SH-SY5Y (cell line): ENCODE data around the gene CD59.

ENCODE experiments used
- GATA2 ChIP-seq: IDR thresholded peaks from 2 replicates; pipeline ENCODE4 v1.6.1; 2011; ENCODE audit warnings: mild to moderate bottlenecking, low read depth, low read length
- GATA3 ChIP-seq: IDR thresholded peaks from 2 replicates; pipeline ENCODE4 v1.6.1; 2011; ENCODE audit warnings: low read depth, mild to moderate bottlenecking, low read length, moderate library complexity

Gene CD59

DNA sequence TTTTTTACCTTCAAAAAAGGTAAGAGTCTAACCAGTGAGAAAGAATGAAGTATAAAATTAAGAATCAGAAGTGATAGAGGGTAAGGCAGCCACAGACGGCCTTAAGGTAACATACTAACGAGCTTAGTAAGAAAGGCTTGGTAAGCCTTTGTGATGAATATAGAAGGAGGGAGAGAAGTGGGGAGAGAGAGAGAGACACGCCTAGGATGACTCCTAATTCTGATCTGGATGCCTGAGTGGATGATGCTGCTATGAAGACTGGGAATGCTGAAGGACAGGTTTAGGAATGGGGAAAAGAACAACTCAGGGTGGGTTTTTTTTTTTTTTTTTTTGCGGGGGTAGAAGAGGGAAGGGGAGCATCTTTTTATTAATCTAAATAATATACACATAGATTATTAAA is 33.3 kb upstream of the CD59 start:
- TF ChIP-seq GATA2 (no peak), GATA3 (no peak)

DNA sequence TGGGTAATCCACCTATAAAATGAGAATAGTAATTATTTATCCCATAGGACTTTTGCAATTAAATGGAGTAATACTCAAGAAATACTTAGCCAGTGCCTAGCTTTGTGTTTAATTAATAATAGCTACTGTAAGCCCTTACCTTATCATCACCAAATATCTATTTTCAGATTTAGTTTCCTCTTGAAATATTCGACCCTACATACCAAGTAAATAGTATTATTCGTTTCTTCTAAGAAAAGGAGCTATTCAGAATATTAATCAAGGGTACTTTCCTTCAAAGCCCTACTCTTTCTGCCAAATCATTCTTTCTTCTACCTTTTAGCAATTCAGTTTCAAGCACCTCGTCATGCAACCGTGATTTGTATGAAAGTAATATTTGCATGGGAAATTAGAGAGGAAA is 31.4 kb upstream of the CD59 start:
- TF ChIP-seq GATA3 (no peak), GATA2 (no peak)

DNA sequence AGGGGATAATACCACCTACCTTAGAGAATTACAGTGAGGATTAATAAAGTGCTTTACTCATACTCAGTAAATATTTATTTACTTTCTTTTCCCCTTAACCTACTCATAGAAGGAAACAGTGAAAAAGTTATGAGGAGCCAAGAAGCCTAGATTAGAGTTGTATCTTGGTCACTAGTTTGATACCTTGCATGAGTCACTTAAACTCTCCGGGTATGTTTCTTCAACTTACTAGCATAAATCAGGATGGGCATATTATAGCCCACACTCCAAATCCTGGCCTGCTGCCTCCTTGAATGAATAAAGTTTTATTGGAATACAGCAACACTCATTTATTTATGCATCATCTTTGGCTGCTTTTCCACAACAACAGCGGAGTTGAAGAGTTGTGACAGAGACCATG is 29.9 kb upstream of the CD59 start:
- TF ChIP-seq GATA2 (no peak), GATA3 (no peak)

DNA sequence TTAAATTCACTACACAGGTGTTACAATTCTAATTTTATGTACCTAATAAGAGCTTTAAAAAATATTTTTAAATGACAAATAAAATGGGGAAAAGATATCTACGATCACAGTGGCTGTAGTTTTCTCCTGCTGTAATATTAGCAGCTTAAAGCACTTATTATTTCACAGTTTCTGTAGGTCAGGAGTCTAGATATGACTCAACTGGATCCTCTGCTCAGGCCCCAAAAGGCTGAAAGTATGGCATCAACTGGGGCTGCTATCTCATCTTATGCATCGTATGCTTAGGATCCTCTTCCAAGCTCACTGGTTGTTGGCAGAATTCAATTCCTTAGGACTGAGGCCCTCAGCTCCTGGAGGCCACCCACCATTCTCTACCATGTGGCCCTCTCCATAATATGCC is 25.2 kb upstream of the CD59 start:
- TF ChIP-seq GATA2 = no peak

DNA sequence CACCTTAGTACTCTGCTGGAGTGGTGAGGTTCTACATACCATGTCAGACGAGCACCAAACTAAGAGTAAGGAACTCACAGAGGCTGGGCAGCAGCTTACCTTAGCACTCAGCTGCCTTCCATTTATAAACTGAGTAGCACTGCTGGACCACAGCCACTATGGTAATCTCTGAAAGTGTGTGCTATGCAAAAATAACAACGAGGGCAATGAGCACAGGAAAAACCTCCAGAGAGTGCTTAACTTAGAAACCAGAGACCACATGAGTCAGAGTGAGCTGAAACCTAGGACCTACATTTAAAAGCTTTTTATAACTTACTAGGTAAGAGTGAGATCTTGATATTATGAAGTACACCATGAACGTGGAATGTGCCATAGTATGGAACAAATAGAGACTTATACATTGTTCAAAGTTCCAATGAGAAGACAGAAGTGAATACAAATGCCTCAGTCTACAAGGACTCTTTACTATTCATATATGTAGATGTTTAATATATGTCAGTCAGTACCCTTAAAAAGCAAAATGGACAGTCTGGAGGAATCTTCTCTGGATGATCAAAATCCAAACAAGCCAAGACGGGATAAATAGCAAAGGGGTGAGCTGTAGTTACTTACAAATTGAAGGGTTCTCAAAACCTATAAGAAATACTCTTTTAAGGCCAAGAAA is 17.2 kb upstream of the CD59 start:
- no peak for TF ChIP-seq GATA2
- no peak for TF ChIP-seq GATA3

DNA sequence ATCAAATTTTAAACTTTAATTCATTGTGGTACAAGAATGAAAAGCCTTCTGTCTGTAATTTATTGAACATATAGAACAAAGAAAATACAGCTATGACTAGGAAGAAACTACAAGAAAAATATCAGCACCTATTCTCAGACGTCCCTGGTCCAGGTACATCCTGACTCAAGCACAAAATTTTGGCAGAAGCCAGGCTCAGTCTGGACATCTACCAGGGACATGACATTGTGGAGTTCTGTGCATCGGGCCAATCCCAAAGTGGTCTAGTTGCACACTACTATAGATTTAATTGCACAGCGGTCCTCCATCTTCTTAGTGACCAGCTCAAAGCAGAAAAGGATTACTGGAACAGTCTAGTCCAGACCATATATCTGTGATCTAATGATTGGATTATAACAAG is 15.7 kb upstream of the CD59 start:
- TF ChIP-seq GATA3 (no peak), GATA2 (no peak)

DNA sequence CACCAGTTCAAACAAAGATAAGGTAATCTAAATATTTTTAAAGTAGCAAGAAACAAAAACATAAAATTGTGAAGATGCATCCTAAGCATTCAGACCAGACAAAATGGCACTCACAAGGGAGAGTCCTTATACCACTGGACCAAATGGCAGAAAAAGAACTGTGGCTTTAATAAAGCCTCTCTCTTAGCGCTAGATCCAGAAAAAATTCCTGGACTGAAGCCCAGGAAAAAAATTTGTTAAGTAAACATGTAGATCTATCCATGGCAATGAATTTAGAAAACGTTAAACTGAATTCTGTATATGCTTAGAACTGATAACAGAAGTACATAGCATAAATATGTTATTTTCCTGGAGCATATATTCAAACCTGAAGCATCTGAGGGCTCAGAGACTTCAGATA is 11.8 kb upstream of the CD59 start:
- TF ChIP-seq GATA3 (no peak), GATA2 (no peak)

DNA sequence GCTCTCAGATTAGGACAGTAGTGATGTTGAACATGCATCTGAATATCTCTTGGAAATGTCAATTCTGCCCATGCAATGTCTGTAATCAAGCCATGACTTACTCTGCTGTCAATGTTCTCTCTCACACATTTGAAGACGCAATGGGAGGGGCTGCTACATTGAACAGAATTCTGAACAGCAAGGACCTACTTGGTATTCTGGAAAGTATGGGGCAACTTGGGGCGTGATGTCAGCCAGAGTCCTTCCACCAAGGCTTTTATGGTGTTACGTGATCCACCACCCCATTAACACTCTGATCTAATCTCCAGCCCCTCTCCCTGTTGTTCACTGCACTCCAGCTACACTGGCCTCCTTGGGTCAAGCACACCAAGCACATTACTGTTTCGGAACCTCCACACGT is 7.1 kb upstream of the CD59 start:
- no peak for TF ChIP-seq GATA3
- TF ChIP-seq GATA2 = no peak

DNA sequence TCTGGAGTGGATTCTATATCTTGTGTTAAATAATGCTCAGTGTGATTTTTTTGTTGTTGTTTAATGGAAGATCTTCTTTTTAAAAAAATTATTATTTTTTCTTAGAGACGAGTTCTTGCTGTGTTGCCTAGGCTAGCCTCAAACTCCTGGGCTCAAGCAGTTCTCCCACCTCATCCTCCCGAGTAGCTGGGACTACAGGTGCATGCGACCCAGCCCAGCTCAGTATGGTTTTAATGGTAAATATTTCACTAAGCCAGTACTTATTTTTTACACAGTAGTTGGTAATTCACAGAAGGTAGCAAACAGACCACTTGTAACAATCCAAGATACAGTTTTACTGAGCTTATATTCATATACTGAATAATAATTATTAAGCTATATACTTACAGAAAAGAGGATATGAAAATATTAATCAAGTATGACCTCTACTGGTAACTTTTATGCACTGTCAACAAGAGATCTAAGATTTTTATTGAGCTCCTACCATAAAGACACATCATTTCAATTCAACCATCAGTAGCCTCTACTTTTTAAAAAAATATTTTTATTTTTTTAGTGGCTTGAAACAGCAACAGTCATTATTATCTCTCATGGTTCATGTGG is 6.1 kb upstream of the CD59 start:
- TF ChIP-seq GATA3 (no peak), GATA2 (no peak)

DNA sequence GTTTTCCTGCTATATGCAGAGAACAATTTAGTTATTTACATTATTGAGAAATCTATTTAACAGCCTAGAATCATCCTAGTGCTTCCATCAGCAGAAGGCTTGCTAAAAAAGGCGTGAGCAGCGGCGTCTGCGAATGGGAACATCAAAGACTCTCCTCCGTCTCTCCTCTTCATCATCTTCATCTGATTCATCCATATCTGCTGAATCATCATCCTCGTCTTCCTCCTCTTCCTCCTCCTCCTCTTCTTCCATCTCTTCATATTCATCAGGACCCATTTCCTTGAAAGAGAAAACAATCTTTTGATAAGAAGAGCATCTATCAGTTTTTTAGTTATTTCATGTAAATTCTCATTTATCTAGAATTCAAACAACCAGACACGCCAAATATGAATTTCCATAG is 5.6 kb upstream of the CD59 start:
- TF ChIP-seq GATA3 (no peak), GATA2 (no peak)

DNA sequence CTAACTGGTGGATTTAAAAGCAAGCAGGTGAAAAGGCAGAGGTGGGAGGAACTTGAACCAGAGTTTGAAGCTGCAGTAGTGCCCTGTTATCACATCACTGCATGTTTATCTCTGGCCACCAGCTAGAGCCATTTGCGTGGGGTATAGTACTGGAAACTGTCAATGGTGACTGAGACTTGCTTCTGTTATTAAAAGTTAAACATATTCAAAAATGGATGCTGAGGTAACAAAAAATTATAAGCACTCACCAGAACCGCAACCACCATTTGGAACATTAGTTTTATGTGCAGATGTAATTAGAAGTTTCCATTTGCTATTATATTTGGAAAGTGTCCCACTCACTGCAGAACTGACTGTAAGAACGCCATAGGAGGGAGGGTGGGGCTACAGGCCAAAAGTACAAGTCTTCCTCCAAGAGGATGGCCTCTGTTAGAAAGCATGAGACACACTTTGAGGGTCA is 1.2 kb upstream of the CD59 start:
- TF ChIP-seq GATA3 (no peak), GATA2 (no peak)

DNA sequence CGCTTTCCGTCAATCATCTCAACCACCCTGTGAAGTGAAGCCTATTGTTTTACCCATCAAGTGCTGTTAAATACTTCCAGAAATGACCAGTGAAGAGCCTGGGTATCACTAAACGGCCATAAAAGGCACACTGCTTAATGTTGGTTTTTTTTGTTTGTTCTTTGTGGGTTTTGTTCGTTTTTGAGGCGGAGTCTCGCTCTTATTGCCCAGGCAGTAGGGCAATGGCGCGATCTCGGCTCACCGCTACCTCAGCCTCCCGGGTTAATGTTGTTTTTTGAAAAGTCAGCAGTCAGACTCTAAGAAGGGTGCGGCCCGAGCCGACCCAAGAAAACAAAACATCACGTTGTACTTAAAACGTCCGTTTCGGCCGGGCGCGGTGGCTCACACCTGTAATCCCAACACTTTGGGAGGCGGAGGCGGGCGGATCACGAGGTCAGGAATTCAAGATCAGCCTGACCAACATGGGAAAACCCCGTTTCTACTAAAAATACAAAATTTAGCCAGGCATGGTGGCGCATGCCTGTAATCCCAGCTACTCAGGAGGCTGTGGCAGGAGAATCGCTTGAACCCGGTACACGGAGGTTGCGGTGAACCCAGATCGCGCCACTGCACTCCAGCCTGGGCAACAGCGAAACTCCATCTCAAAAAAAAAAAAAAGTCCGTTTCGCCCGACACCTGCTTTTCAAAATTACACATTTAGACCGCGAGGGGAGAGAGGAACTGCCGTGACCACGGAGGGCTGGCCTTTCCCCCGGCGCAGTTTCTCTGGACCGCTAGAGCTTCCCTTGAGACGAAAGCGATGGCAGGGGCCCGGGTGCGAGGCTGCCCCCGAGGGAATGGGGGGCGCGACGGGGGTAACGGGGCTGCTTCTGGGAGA is 714 bp downstream of the CD59 start:
- TF ChIP-seq GATA3 = no peak
- no peak for TF ChIP-seq GATA2

DNA sequence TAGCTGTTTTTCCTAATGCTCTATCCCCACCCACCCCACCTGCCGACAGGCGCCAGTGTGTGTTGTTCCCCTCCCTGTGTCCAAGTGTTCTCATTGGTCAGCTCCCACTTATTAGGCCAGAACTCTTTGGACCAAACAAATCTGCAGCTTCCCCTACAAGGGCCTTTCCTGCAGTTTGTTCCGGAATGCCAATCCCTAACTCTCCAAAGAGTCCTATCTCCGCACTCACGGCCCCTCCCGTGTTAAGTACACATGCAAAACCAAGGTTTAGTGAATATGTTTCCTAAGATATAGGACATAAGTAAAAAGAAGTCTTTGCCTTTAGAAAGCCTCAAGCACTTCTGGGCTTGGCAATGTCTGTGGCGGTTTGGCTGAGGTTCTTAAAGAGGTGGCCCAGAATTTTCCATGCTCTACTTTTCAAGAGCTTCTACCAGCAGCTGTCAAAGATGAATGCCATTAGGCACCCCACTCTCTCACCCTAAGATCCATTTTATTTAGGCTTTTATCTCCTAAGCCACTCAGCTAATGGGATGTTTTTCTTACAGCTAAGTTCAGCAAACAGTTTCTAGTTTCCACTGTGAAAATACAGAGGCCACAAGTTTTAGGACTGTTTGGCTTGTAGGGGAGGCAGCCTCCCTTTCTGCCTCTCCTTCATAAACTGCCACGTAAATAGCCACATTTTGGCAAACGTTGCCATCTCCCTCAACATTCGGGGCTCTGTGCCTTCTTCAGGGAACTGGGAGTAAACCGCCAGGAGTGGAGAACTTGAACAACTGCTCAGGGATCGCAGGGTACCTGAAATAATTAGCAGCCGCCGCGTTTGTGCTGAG is 1.6 kb downstream of the CD59 start:
- TF ChIP-seq GATA2 (no peak), GATA3 (no peak)

DNA sequence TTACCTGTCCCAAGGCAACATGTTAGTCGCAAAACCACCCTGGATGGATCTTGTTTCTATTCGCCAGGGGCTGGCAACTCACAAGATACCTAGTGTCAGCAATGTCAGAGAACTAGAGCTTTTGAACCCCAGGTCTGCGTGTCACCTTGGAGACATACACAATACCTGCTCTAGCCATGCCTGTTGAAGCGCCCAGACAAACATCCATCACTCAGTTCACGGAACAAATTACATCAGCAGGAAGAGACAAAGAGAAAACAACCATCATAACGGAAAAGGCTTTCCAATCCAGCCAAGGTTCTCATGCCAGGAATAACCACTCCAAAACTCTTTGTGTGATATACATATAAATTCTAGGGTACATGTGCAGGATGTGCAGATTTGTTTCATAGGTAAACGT is 2.2 kb downstream of the CD59 start:
- no peak for TF ChIP-seq GATA3
- TF ChIP-seq GATA2 = no peak

DNA sequence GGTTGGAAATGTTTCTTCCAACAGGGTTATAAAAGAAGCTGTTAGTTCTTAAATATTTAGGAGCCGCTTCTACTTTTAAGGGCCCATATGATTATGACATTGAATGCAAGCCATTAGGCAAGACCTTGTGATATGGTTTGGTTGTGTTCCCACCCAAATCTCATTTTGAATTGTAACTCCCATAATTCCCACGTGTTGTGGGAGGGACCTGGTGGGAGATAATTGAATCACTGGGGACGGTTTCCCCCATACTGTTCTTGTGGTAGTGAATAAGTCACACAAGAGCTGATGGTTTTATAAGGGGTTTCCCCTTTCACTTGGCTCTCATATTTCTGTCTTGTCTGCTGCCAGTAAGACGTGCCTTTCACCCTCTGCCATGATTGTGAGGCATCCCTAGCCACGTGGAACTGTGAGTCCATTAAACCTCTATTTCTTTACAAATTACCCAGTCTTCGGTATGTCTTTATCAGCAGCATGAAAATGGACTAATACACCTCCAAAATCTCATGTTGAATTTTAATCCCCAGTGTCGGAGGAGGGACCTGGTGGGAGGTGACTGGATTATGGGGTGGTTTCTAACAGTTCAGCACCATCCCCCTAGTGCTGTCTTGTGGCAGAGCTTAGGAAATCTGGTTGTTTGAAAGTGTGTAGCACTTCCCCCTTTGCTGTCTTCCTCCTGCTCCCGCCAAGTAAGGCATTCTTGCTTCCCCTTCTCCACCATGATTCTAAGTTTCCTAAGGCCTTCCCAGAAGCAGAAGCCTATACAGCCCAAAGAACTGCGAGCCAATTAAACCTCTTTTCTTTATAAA is 4.3 kb downstream of the CD59 start:
- no peak for TF ChIP-seq GATA2
